RWPE2 (cell line): Measurements from ENCODE around the gene ARAP1.

Source experiments
- ATAC-seq: fragments of 200-7000 bp; cut with Tn5 transposase; 3 replicates; pipeline ENCODE4 v1.9.1; 2021; ENCODE audit warnings: low read depth
- DNase-seq: peaks from one replicate; pipeline ENCODE4 v3.0.0-alpha.2; 2020; ENCODE audit warnings: low spot score
- H3K27ac ChIP-seq: fragments of 450-650 bp; 2 replicates; pipeline ENCODE4 v1.5.1; 2017; ENCODE audit warnings: mild to moderate bottlenecking; ENCODE audit not compliant: poor library complexity, severe bottlenecking
- H3K27me3 ChIP-seq: fragments of 250-450 bp; sonication (Bioruptor Pico); 2 replicates; pipeline ENCODE4 v1.5.1; 2021; ENCODE audit warnings: mild to moderate bottlenecking, moderate library complexity; ENCODE audit not compliant: insufficient read depth, poor library complexity, severe bottlenecking
- H3K36me3 ChIP-seq: fragments of 250-450 bp; sonication (Bioruptor Pico); 2 replicates; pipeline ENCODE4 v1.5.1; 2020; ENCODE audit warnings: low read depth, mild to moderate bottlenecking, moderate library complexity
- H3K4me1 ChIP-seq: fragments of 250-450 bp; sonication (Bioruptor Pico); 2 replicates; pipeline ENCODE4 v1.5.1; 2021; ENCODE audit warnings: mild to moderate bottlenecking, moderate library complexity; ENCODE audit not compliant: insufficient read depth, poor library complexity, severe bottlenecking
- H3K4me3 ChIP-seq: fragments of 250-450 bp; sonication (Bioruptor Pico); 2 replicates; pipeline ENCODE4 v1.5.1; 2021; ENCODE audit warnings: mild to moderate bottlenecking, moderate library complexity; ENCODE audit not compliant: severe bottlenecking
- H3K9me3 ChIP-seq: fragments of 250-450 bp; sonication (Bioruptor Pico); 2 replicates; pipeline ENCODE4 v1.5.1; 2021; ENCODE audit warnings: mild to moderate bottlenecking, moderate library complexity; ENCODE audit not compliant: severe bottlenecking
- TF ChIP-seq, protein P1 (sequence below): fragments of 450-650 bp; IDR thresholded peaks from one replicate; pipeline ENCODE4 v1.5.1; 2017; ENCODE audit warnings: mild to moderate bottlenecking, moderate library complexity; ENCODE audit not compliant: poor library complexity, severe bottlenecking

Gene ARAP1

GRCh38 chr11:72776117-72776843, 24.1 kb upstream of the ARAP1 start:
- Histone ChIP-seq H3K36me3 (no peaks in the 10 kb centered on the region), H3K27me3 (no peaks in the 10 kb centered on the region), H3K4me1 (no peaks in the 10 kb centered on the region), H3K27ac (no peak overlapping the region), H3K4me3 (no peak overlapping the region), H3K9me3 (no peaks in the 10 kb centered on the region)
- ATAC-seq, result no peak
- TF ChIP-seq, protein P1, sequence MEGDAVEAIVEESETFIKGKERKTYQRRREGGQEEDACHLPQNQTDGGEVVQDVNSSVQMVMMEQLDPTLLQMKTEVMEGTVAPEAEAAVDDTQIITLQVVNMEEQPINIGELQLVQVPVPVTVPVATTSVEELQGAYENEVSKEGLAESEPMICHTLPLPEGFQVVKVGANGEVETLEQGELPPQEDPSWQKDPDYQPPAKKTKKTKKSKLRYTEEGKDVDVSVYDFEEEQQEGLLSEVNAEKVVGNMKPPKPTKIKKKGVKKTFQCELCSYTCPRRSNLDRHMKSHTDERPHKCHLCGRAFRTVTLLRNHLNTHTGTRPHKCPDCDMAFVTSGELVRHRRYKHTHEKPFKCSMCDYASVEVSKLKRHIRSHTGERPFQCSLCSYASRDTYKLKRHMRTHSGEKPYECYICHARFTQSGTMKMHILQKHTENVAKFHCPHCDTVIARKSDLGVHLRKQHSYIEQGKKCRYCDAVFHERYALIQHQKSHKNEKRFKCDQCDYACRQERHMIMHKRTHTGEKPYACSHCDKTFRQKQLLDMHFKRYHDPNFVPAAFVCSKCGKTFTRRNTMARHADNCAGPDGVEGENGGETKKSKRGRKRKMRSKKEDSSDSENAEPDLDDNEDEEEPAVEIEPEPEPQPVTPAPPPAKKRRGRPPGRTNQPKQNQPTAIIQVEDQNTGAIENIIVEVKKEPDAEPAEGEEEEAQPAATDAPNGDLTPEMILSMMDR, result no peak
- DNase-seq, result no peak

GRCh38 chr11:72775288-72776110, 23.3 kb upstream of the ARAP1 start:
- TF ChIP-seq, protein P1, result no peak
- ATAC-seq (no peak), DNase-seq (no peak)
- Histone ChIP-seq H3K9me3 (no peaks in the 10 kb centered on the region), H3K36me3 (no peaks in the 10 kb centered on the region), H3K4me1 (no peaks in the 10 kb centered on the region), H3K27ac (no peak overlapping the region), H3K4me3 (no peak overlapping the region), H3K27me3 (no peaks in the 10 kb centered on the region)

- ATAC-seq (peak; percentile 48), DNase-seq (no peak)
- Histone ChIP-seq H3K9me3 (no peaks in the 10 kb centered on the region), H3K4me1 (no peaks in the 10 kb centered on the region), H3K27me3 (no peaks in the 10 kb centered on the region), H3K36me3 (no peaks in the 10 kb centered on the region), H3K4me3 (no peak overlapping the region), H3K27ac (no peak overlapping the region)
- TF ChIP-seq, protein P1, result no peak
Observed at GRCh38 chr11:72774499-72774898, 22.3 kb upstream of the ARAP1 start.

DNA sequence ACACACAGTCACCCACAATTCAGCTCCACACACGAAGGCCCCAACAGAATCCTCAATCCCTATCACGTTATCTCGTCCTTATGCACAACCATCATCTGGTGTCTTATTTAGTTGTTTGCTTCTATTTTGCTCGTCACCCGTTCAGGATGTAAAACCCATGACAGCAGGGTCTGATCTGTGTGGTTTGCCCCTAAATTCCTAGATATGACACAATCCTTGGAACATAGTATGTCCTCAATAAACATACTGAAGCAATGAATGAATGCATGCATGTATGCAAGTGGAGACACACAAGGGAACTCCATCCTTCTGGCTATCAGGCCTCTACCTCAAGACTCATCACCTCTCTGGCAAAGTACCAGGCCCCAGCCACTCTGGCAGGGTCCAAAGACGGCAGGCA, 21.5 kb upstream of the ARAP1 start:
- Histone ChIP-seq H3K36me3 (no peaks in the 10 kb centered on the region), H3K27me3 (no peaks in the 10 kb centered on the region), H3K4me1 (no peaks in the 10 kb centered on the region), H3K9me3 (no peaks in the 10 kb centered on the region), H3K27ac (no peak overlapping the region), H3K4me3 (no peak overlapping the region)
- DNase-seq, result no peak
- ATAC-seq, result no peak
- TF ChIP-seq, protein P1, result no peak
